Activated gamma-delta T cell (primary cell): ENCODE measurements around the gene APOBR.
"Not testable (repeated sequence)": the region's sequence is repeated elsewhere in the genome, so short reads cannot be mapped to it uniquely, and the experiment has no call there.

Source experiments
- DNase-seq: peaks from one replicate; lab custom pipeline; 2025; lab: John Stamatoyannopoulos, UW
- total RNA-seq, 2 donors: gene quantifications; one replicate each; lab custom pipeline; 2026; lab: John Stamatoyannopoulos, UW

APOBR gene
- 9.9 to 12.6 reads per million in 2 donors for total RNA-seq

GRCh38 chr16:28494121-28494851, at the start of gene APOBR:
Gene APOBR, plus strand, starts transcription at chr16:28494643. Its CDS starts 39 bp downstream, at chr16:28494682.
- DNase-seq, result peak; percentile 36

GRCh38 chr16:28446388-28446787, 48.1 kb upstream of the APOBR start:
- DNase-seq, result not testable (repeated sequence)

GRCh38 chr16:28447081-28447480, 47.4 kb upstream of the APOBR start:
- not testable (repeated sequence) for DNase-seq

- DNase-seq, result no peak
Measured at GRCh38 chr16:28473714-28474265, 20.7 kb upstream of the APOBR start.

- DNase-seq, result no peak
Measured at GRCh38 chr16:28475221-28475620, 19.2 kb upstream of the APOBR start.

GRCh38 chr16:28477311-28477920, 17.0 kb upstream of the APOBR start:
- no peak for DNase-seq

- no peak for DNase-seq
Measured at GRCh38 chr16:28478506-28479180, 15.8 kb upstream of the APOBR start.

- DNase-seq, result no peak
Measured at GRCh38 chr16:28482026-28482425, 12.4 kb upstream of the APOBR start.

GRCh38 chr16:28483361-28483760, 11.1 kb upstream of the APOBR start:
- DNase-seq, result not testable (repeated sequence)

GRCh38 chr16:28486266-28486665, 8.2 kb upstream of the APOBR start:
- no peak for DNase-seq

GRCh38 chr16:28491230-28491969, 3.0 kb upstream of the APOBR start:
- no peak for DNase-seq

- peak; percentile 39 for DNase-seq
Measured at GRCh38 chr16:28491970-28492474, 2.4 kb upstream of the APOBR start, which contains the start of gene CLN3. Gene CLN3, minus strand, starts transcription at chr16:28492074. Its CDS starts 315 bp downstream, at chr16:28491759.

- no peak for DNase-seq
Measured at GRCh38 chr16:28492511-28492910, 1.9 kb upstream of the APOBR start.

- DNase-seq, result no peak
Measured at GRCh38 chr16:28495098-28495793, 803 bp downstream of the APOBR start.

GRCh38 chr16:28495795-28496749, 1.6 kb downstream of the APOBR start:
- no peak for DNase-seq

- no peak for DNase-seq
Measured at GRCh38 chr16:28496844-28497243, 2.4 kb downstream of the APOBR start.

- DNase-seq, result no peak
Measured at GRCh38 chr16:28497386-28497785, 2.9 kb downstream of the APOBR start.

- no peak for DNase-seq
Measured at GRCh38 chr16:28497861-28498599, 3.6 kb downstream of the APOBR start.
